ENCODE results near the gene BICD1.

GRCh38 chr12:32353540-32353939 is 246.9 kb downstream of the BICD1 start:
- TF ChIP-seq, protein P1, sequence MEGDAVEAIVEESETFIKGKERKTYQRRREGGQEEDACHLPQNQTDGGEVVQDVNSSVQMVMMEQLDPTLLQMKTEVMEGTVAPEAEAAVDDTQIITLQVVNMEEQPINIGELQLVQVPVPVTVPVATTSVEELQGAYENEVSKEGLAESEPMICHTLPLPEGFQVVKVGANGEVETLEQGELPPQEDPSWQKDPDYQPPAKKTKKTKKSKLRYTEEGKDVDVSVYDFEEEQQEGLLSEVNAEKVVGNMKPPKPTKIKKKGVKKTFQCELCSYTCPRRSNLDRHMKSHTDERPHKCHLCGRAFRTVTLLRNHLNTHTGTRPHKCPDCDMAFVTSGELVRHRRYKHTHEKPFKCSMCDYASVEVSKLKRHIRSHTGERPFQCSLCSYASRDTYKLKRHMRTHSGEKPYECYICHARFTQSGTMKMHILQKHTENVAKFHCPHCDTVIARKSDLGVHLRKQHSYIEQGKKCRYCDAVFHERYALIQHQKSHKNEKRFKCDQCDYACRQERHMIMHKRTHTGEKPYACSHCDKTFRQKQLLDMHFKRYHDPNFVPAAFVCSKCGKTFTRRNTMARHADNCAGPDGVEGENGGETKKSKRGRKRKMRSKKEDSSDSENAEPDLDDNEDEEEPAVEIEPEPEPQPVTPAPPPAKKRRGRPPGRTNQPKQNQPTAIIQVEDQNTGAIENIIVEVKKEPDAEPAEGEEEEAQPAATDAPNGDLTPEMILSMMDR (IDR thresholded peaks at IDR 0.05) = no peak
- TF ChIP-seq EP300 (IDR thresholded peaks at IDR 0.05) = no peak
